Vagina (tissue), 2 donors: ENCODE data around the gene VSTM2B.

Experiments
- CTCF ChIP-seq, 3 experiments: fragments of 450-650 bp in 2 of 3; fragments of 200-600 bp in 1 of 3; sonication (generic) in 1 of 3; IDR thresholded peaks; one replicate each; pipeline ENCODE4 v1.5.1; 2017 to 2019; ENCODE audit warnings: antibody characterized with exemption in 3 of 3, mild to moderate bottlenecking in 2 of 3, moderate library complexity in 2 of 3
- POLR2AphosphoS5 ChIP-seq, 2 donors: sonication (generic); formaldehyde crosslinking; IDR thresholded peaks; one replicate each; pipeline ENCODE4 v1.9.0; 2017; ENCODE audit warnings: antibody characterized with exemption in 2 of 2, mild to moderate bottlenecking in 2 of 2, low read depth in 1 of 2; ENCODE audit not compliant: insufficient read depth in 1 of 2

DNA sequence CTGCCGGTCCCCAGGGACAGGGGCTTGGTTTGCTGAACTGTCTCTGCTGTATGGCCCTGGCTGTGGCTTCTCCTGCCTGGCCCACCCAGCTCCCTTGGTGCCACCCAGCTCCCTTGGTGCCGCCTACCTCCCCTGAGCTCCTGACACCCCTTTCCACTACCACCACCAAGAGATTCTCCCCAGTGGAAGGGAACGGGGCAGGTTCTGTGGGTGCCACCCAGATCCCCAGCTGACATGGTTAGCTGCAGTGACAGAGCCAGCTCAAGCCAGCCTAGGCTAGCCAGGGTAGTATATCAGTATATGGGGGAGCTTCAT lies 51.8 kb downstream of the VSTM2B start:
- TF ChIP-seq CTCF (IDR thresholded peaks at IDR 0.05) (no peak), POLR2AphosphoS5 (IDR thresholded peaks at IDR 0.05; ENCODE audit: insufficient read depth in 1 of 2, low read depth in 1 of 2) (no peak)
